Smooth muscle cell (in vitro differentiated cells): Measurements from ENCODE around the gene EIF4E1B. TPM values are rescaled to one million over a fixed set of nuclear protein-coding genes. Genes with fewer than 3 reads are reported as not detected.

Source experiments
- DNase-seq: peaks from one replicate; lab custom pipeline; 2025; ENCODE audit not compliant: unreplicated experiment; lab: John Stamatoyannopoulos, UW
- H2AFZ ChIP-seq: fragments of 200-600 bp; sonication (generic); 2 replicates; pipeline ENCODE4 v1.6.0; 2016; ENCODE audit warnings: antibody characterized with exemption, low read depth, mild to moderate bottlenecking
- H3F3A ChIP-seq: fragments of 200-600 bp; sonication (generic); 2 replicates; pipeline ENCODE4 v1.6.0; 2017; ENCODE audit warnings: antibody characterized with exemption, low read depth
- H3K27ac ChIP-seq: fragments of 200-600 bp; sonication (generic); 2 replicates; pipeline ENCODE4 v1.5.1; 2016; ENCODE audit warnings: low read depth, mild to moderate bottlenecking
- H3K27me3 ChIP-seq: fragments of 200-600 bp; sonication (generic); 2 replicates; pipeline ENCODE4 v1.6.1; 2016; ENCODE audit warnings: low read depth, mild to moderate bottlenecking
- H3K36me3 ChIP-seq: fragments of 200-600 bp; sonication (generic); 2 replicates; pipeline ENCODE4 v1.5.1; 2016; ENCODE audit warnings: low read depth
- H3K4me1 ChIP-seq: fragments of 200-600 bp; sonication (generic); 2 replicates; pipeline ENCODE4 v1.5.1; 2016; ENCODE audit warnings: low read depth
- H3K4me2 ChIP-seq: fragments of 200-600 bp; sonication (generic); 2 replicates; pipeline ENCODE4 v1.6.0; 2016; ENCODE audit warnings: mild to moderate bottlenecking
- H3K4me3 ChIP-seq: fragments of 200-600 bp; sonication (generic); 2 replicates; pipeline ENCODE4 v1.5.1; 2016; ENCODE audit warnings: mild to moderate bottlenecking
- H3K79me2 ChIP-seq: fragments of 200-600 bp; sonication (generic); 2 replicates; pipeline ENCODE4 v1.6.0; 2016; ENCODE audit warnings: low read depth, mild to moderate bottlenecking
- H3K9ac ChIP-seq: fragments of 200-600 bp; sonication (generic); 2 replicates; pipeline ENCODE4 v1.6.0; 2016; ENCODE audit warnings: low read depth
- H3K9me3 ChIP-seq: fragments of 200-600 bp; sonication (generic); replicated peaks from 2 replicates; pipeline ENCODE4 v1.5.1; 2016; ENCODE audit warnings: low read depth
- H4K20me1 ChIP-seq: fragments of 200-600 bp; sonication (generic); 2 replicates; pipeline ENCODE4 v1.6.0; 2016; ENCODE audit warnings: low read depth
- CTCF ChIP-seq: fragments of 200-600 bp; sonication (generic); IDR thresholded peaks from 2 replicates; pipeline ENCODE4 v1.5.1; 2017; ENCODE audit warnings: borderline replicate concordance, mild to moderate bottlenecking, antibody characterized with exemption; ENCODE audit not compliant: insufficient read depth, poor library complexity, severe bottlenecking
- WGBS: methylation state at CpG from one replicate; pipeline ENCODE4 v1.1.7; 2016; ENCODE audit warnings: low lambda C conversion rate; 5-methylcytosine and 5-hydroxymethylcytosine counted together
- polyA plus RNA-seq: library from polyadenylated mRNA; unstranded; fragments of >200 nt; fragmentation: Nextera tagmentation; extraction: Ambion mirVana; gene quantifications from 2 replicates; pipeline ENCODE4 v1.2.1, GENCODE V29; 2016
- total RNA-seq: library from RNA; depleted of rRNA; stranded (reverse); fragments of >200 nt; gene quantifications from 2 replicates; pipeline ENCODE4 v1.2.3, GENCODE V29; 2014

EIF4E1B gene
- total and polyA plus RNA-seq, 2 experiments from 2014 or later, result not detected

- no peak overlapping the region for H3K27ac ChIP-seq
- H2AFZ ChIP-seq, result no peak overlapping the region
- no peak for DNase-seq
- no peaks in the 10 kb centered on the region for H3F3A ChIP-seq
- no peak overlapping the region for H3K4me2 ChIP-seq
- no peaks in the 10 kb centered on the region for H3K27me3 ChIP-seq
- no peak for TF ChIP-seq CTCF
- H3K9me3 ChIP-seq, result no peaks in the 10 kb centered on the region
- WGBS, result 59% methylated on average over 4 of the region's 4 CpGs
- no peaks in the 10 kb centered on the region for H3K36me3 ChIP-seq
- no peaks in the 10 kb centered on the region for H3K4me1 ChIP-seq
- H3K79me2 ChIP-seq, result no peaks in the 10 kb centered on the region
- H3K9ac ChIP-seq, result no peak overlapping the region
- no peaks in the 10 kb centered on the region for H4K20me1 ChIP-seq
- H3K4me3 ChIP-seq, result no peak overlapping the region
These were observed 8.7 kb downstream of the EIF4E1B start for GRCh38 chr5:176639208-176639607.

- no peak overlapping the region for H3K9ac ChIP-seq
These were observed 9.5 kb downstream of the EIF4E1B start for GRCh38 chr5:176639981-176640380.

GRCh38 chr5:176640616-176641015 lies 10.1 kb downstream of the EIF4E1B start:
- TF ChIP-seq CTCF, result no peak
- H3K79me2 ChIP-seq, result no peaks in the 10 kb centered on the region
- H3K27ac ChIP-seq, result no peak overlapping the region
- H2AFZ ChIP-seq, result no peak overlapping the region
- WGBS, result 72% methylated on average over 4 of the region's 4 CpGs
- H3K4me1 ChIP-seq, result no peaks in the 10 kb centered on the region
- no peaks in the 10 kb centered on the region for H3K9me3 ChIP-seq
- H4K20me1 ChIP-seq, result no peaks in the 10 kb centered on the region
- no peak overlapping the region for H3K4me3 ChIP-seq
- DNase-seq, result no peak
- no peak overlapping the region for H3K9ac ChIP-seq
- no peaks in the 10 kb centered on the region for H3K27me3 ChIP-seq
- no peaks in the 10 kb centered on the region for H3K36me3 ChIP-seq
- no peaks in the 10 kb centered on the region for H3F3A ChIP-seq
- no peak overlapping the region for H3K4me2 ChIP-seq

More at GRCh38 chr5:176639981-176640380, 9.5 kb downstream of the EIF4E1B start:
- no peaks in the 10 kb centered on the region for H4K20me1 ChIP-seq
- H2AFZ ChIP-seq, result no peak overlapping the region
- H3K4me1 ChIP-seq, result no peaks in the 10 kb centered on the region
- no peak overlapping the region for H3K4me3 ChIP-seq
- H3K9me3 ChIP-seq, result no peaks in the 10 kb centered on the region
- no peak for DNase-seq
- no peak overlapping the region for H3K27ac ChIP-seq
- no peaks in the 10 kb centered on the region for H3F3A ChIP-seq
- H3K79me2 ChIP-seq, result no peaks in the 10 kb centered on the region
- H3K4me2 ChIP-seq, result no peak overlapping the region
- H3K36me3 ChIP-seq, result no peaks in the 10 kb centered on the region
- WGBS, result 89% methylated on average over 4 of the region's 4 CpGs
- H3K27me3 ChIP-seq, result no peaks in the 10 kb centered on the region
- no peak for TF ChIP-seq CTCF

GRCh38 chr5:176642675-176643490 lies 12.4 kb downstream of the EIF4E1B start:
- Histone ChIP-seq H3K4me3 (no peak overlapping the region), H3K9ac (no peak overlapping the region), H3K27me3 (no peaks in the 10 kb centered on the region), H3K27ac (no peak overlapping the region), H3K36me3 (no peaks in the 10 kb centered on the region), H3K4me2 (no peak overlapping the region), H2AFZ (no peak overlapping the region), H4K20me1 (no peaks in the 10 kb centered on the region), H3K79me2 (peaks cover 4% of the 10 kb centered on the region), H3K9me3 (no peaks in the 10 kb centered on the region), H3F3A (no peaks in the 10 kb centered on the region), H3K4me1 (peaks cover 3% of the 10 kb centered on the region)
- WGBS, result 61% methylated on average over 13 of the region's 15 CpGs
- no peak for DNase-seq
- TF ChIP-seq CTCF, result no peak
